ENCODE measurements around the gene AIPL1. TPM values are rescaled to one million over a fixed set of nuclear protein-coding genes. Genes with fewer than 3 reads are reported as not detected.

AIPL1 gene
- total and polyA plus RNA-seq, 2 donors (not counting 3 experiments of a cell fraction or from before 2014, with no cell fraction given) = not detected

DNA sequence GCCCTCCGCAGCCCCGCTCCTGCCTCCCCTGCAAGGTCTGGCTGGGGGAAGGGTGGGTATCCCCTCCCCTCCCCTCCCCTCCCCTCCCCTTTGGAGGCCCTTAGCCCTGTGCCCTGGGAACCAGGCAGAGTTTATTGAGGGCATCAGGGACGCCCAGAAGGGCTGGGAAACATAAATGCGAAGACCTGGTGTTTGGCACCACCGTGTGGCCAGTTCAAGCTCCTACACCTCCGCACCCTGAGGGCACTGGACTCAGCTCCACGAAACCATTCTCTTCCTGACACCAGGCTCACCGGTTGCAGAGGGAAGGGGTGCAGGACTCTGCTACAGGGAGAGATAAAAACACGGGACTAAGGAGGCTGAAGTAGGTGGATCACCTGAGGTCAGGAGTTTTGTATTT lies 1.0 kb upstream of the AIPL1 start:
- Histone ChIP-seq H3K36me3 (ENCODE audit: control insufficient read depth in 2 of 2, extremely low read depth in 1 of 2, insufficient read depth in 2 of 2, low read length in 2 of 2) (no peaks in the 10 kb centered on the region), H3K4me3 (replicated peaks in 1 of 3; ENCODE audit: insufficient read depth in 1 of 3, low read depth in 1 of 3, low read length in 3 of 3) (no peak overlapping the region), H3K27ac (ENCODE audit: insufficient read depth, low read depth, low read length) (no peak overlapping the region), H3K9ac (replicated peaks; ENCODE audit: extremely low read depth, insufficient read depth, low read length) (no peak overlapping the region), H3K9me3 (replicated peaks; ENCODE audit: control insufficient read depth, insufficient read depth, low read length) (no peaks in the 10 kb centered on the region), H4K20me1 (replicated peaks; ENCODE audit: control insufficient read depth, extremely low read depth, insufficient read depth, low read length) (no peaks in the 10 kb centered on the region), H3K4me2 (ENCODE audit: insufficient read depth, low read length) (no peak overlapping the region), H3K27me3 (ENCODE audit: control insufficient read depth in 2 of 2, insufficient read depth in 2 of 2, low read length in 2 of 2) (peaks cover 4 to 20% of the 10 kb centered on the region in 2 experiments), H3K4me1 (ENCODE audit: control insufficient read depth, extremely low read depth, insufficient read depth, low read length) (no peaks in the 10 kb centered on the region), H2AFZ (ENCODE audit: low read depth, low read length) (no peak overlapping the region), H3K9me1 (replicated peaks; ENCODE audit: control insufficient read depth, extremely low read depth, insufficient read depth, low read length) (no peaks in the 10 kb centered on the region), H3K79me2 (ENCODE audit: control insufficient read depth, insufficient read depth, low read length) (no peaks in the 10 kb centered on the region)
- intact Hi-C loops (cut with micrococcal nuclease) (loop anchor here (1.0 to 10.0 kb wide), 2 partner anchors 849 to 1191 kb away; no protein-coding TSS in a partner anchor), dilution Hi-C loops (cut with MboI; ENCODE audit: extremely low pct_ligation_motif_present, low sequenced_read_pairs) (no loop called here)
- CTCF ChIA-PET = interaction anchor here (0.6 to 4.4 kb wide), 36 partner anchors 8 to 1405 kb away, joined by 3 to 35 read pairs (median 4); partner anchors contain the start of genes C1QBP, KIAA0753, NLRP1 and PIMREG
- FAIRE-seq = peak; percentile 88
- POLR2A ChIA-PET = no interaction called here
- no peak for TF ChIP-seq EZH2 (IDR thresholded peaks at IDR 0.05; ENCODE audit: borderline replicate concordance, low read depth, low read length, severe bottlenecking)
- no peak for TF ChIP-seq MYC (IDR thresholded peaks at IDR 0.05; ENCODE audit: low read depth, low read length)
- no peak for TF ChIP-seq JUN (IDR thresholded peaks at IDR 0.05; ENCODE audit: borderline replicate concordance, insufficient read depth, insufficient read length, low read depth)
- TF ChIP-seq FOS (IDR thresholded peaks at IDR 0.05; ENCODE audit: borderline replicate concordance, insufficient read depth, low read length) = no peak
- TF ChIP-seq GATA2 (IDR thresholded peaks at IDR 0.05; ENCODE audit: insufficient read depth, insufficient read length, low read depth, low read length) = no peak
- TF ChIP-seq POLR2AphosphoS5 (IDR thresholded peaks at IDR 0.05; ENCODE audit: insufficient read depth, low read depth, low read length) = no peak
- no peak for TF ChIP-seq MAX (IDR thresholded peaks at IDR 0.05; ENCODE audit: insufficient read depth, insufficient read length)
- peak; percentile 76 to 79 for TF ChIP-seq CTCF (IDR thresholded peaks at IDR 0.05; ENCODE audit: extremely low read depth in 1 of 2, insufficient read depth in 1 of 2, low read depth in 1 of 2, low read length in 2 of 2)
- BruUV-seq (replicated peaks) = no TSS peak
- peak; percentile 51 for DNase-seq (ENCODE audit: low read depth, low spot score)

Data from endothelial cell of umbilical vein (primary cell).